ENCODE measurements around the gene CCDC54.
"Not testable (repeated sequence)": the region's sequence is repeated elsewhere in the genome, so short reads cannot be mapped to it uniquely, and the experiment has no call there.

Gene CCDC54

GRCh38 chr3:107377151-107377550, at the start of gene CCDC54:
TSS of gene CCDC54 (plus strand) at chr3:107377439. CDS start at chr3:107377588, 149 bp downstream.
- no peak for DNase-seq (ENCODE audit: low read depth in 2 of 2, low spot score in 1 of 2)

- DNase-seq (ENCODE audit: low read depth in 2 of 2, low spot score in 1 of 2) = no peak
Observed at GRCh38 chr3:107328069-107328468, 49.2 kb upstream of the CCDC54 start.

- no peak for DNase-seq (ENCODE audit: low read depth in 2 of 2, low spot score in 1 of 2)
Observed at GRCh38 chr3:107329088-107329487, 48.2 kb upstream of the CCDC54 start.

GRCh38 chr3:107339690-107340089, 37.5 kb upstream of the CCDC54 start:
- DNase-seq (ENCODE audit: low read depth in 2 of 2, low spot score in 1 of 2) = not testable (repeated sequence)

- DNase-seq (ENCODE audit: low read depth in 2 of 2, low spot score in 1 of 2) = no peak
Observed at GRCh38 chr3:107344722-107345121, 32.5 kb upstream of the CCDC54 start.

- no peak for DNase-seq (ENCODE audit: low read depth in 2 of 2, low spot score in 1 of 2)
Observed at GRCh38 chr3:107345822-107346405, 31.3 kb upstream of the CCDC54 start.

- DNase-seq (ENCODE audit: low read depth in 2 of 2, low spot score in 1 of 2) = no peak
Observed at GRCh38 chr3:107346564-107346963, 30.7 kb upstream of the CCDC54 start.

GRCh38 chr3:107347751-107348150, 29.5 kb upstream of the CCDC54 start:
- no peak for DNase-seq (ENCODE audit: low read depth in 2 of 2, low spot score in 1 of 2)

GRCh38 chr3:107356706-107357105, 20.5 kb upstream of the CCDC54 start:
- DNase-seq (ENCODE audit: low read depth in 2 of 2, low spot score in 1 of 2) = no peak

GRCh38 chr3:107361633-107362032, 15.6 kb upstream of the CCDC54 start:
- DNase-seq (ENCODE audit: low read depth in 2 of 2, low spot score in 1 of 2) = no peak

- no peak for DNase-seq (ENCODE audit: low read depth in 2 of 2, low spot score in 1 of 2)
Observed at GRCh38 chr3:107365051-107365450, 12.2 kb upstream of the CCDC54 start.

GRCh38 chr3:107366766-107367165, 10.5 kb upstream of the CCDC54 start:
- DNase-seq (ENCODE audit: low read depth in 2 of 2, low spot score in 1 of 2) = no peak

GRCh38 chr3:107367353-107367752, 9.9 kb upstream of the CCDC54 start:
- no peak for DNase-seq (ENCODE audit: low read depth in 2 of 2, low spot score in 1 of 2)

GRCh38 chr3:107368654-107369398, 8.4 kb upstream of the CCDC54 start:
- no peak for DNase-seq (ENCODE audit: low read depth in 2 of 2, low spot score in 1 of 2)

GRCh38 chr3:107369791-107370190, 7.4 kb upstream of the CCDC54 start:
- no peak for DNase-seq (ENCODE audit: low read depth in 2 of 2, low spot score in 1 of 2)

- no peak for DNase-seq (ENCODE audit: low read depth in 2 of 2, low spot score in 1 of 2)
Observed at GRCh38 chr3:107370907-107371306, 6.3 kb upstream of the CCDC54 start.

- no peak for DNase-seq (ENCODE audit: low read depth in 2 of 2, low spot score in 1 of 2)
Observed at GRCh38 chr3:107372506-107372905, 4.7 kb upstream of the CCDC54 start.

- DNase-seq (ENCODE audit: low read depth in 2 of 2, low spot score in 1 of 2) = no peak
Observed at GRCh38 chr3:107373896-107374295, 3.3 kb upstream of the CCDC54 start.

- DNase-seq (ENCODE audit: low read depth in 2 of 2, low spot score in 1 of 2) = no peak
Observed at GRCh38 chr3:107375682-107376081, 1.6 kb upstream of the CCDC54 start.

- no peak for DNase-seq (ENCODE audit: low read depth in 2 of 2, low spot score in 1 of 2)
Observed at GRCh38 chr3:107382631-107383030, 5.4 kb downstream of the CCDC54 start.

- DNase-seq (ENCODE audit: low read depth in 2 of 2, low spot score in 1 of 2) = no peak
Observed at GRCh38 chr3:107384428-107384827, 7.2 kb downstream of the CCDC54 start.

GRCh38 chr3:107384907-107385306, 7.7 kb downstream of the CCDC54 start:
- no peak for DNase-seq (ENCODE audit: low read depth in 2 of 2, low spot score in 1 of 2)

GRCh38 chr3:107387555-107387954, 10.3 kb downstream of the CCDC54 start:
- DNase-seq (ENCODE audit: low read depth in 2 of 2, low spot score in 1 of 2) = no peak
